ENCODE data around the gene CDH23.

- TF ChIP-seq CTCF (IDR thresholded peaks at IDR 0.05) (no peak), ZFX (IDR thresholded peaks at IDR 0.05; ENCODE audit: borderline replicate concordance) (no peak)
These were observed 14.7 kb upstream of the CDH23 start for GRCh38 chr10:71382028-71382427.

Measured in 22Rv1 (cell line).